PC-9 (cell line): Measurements from ENCODE around the gene GXYLT1. TPM values are rescaled to one million over a fixed set of nuclear protein-coding genes. Genes with fewer than 3 reads are reported as not detected.
A peak's percentile ranks its signal among the peaks of the same experiment; 100 is the strongest.
"Not testable (repeated sequence)": the region's sequence is repeated elsewhere in the genome, so short reads cannot be mapped to it uniquely, and the experiment has no call there.

ENCODE experiments used
- BruUV-seq: library from RNA; stranded (reverse); fragments of 400-500 nt; replicated peaks from 2 replicates; lab custom pipeline; 2021; lab: Mats Ljungman, UMichigan
- CTCF ChIA-PET: fragments of 300-600 bp; sonication (Branson Sonifier 250); formaldehyde crosslinking; loops from one replicate; lab custom pipeline; 2022; ENCODE audit warnings: antibody characterized with exemption; lab: Charles Lee
- POLR2A ChIA-PET: fragments of 300-600 bp; sonication (Branson Sonifier 250); formaldehyde crosslinking; loops from one replicate; lab custom pipeline; 2022; ENCODE audit warnings: antibody characterized with exemption; ENCODE audit not compliant: unreplicated experiment; lab: Charles Lee
- DNase-seq, 2 experiments: peaks; one replicate each; pipeline versions ENCODE4 v3.0.0 to v3.0.0-alpha.2; 2015 to 2022; ENCODE audit warnings: mixed read lengths in 1 of 2
- H2AFZ ChIP-seq: fragments of 200-600 bp; sonication (generic); 2 replicates; pipeline ENCODE4 v1.8.1; 2017; ENCODE audit warnings: antibody characterized with exemption
- H3F3A ChIP-seq: fragments of 200-600 bp; sonication (generic); 2 replicates; pipeline ENCODE4 v1.8.1; 2017; ENCODE audit warnings: antibody characterized with exemption, mild to moderate bottlenecking, low read depth; ENCODE audit not compliant: insufficient read depth
- H3K27ac ChIP-seq: fragments of 200-600 bp; sonication (generic); 2 replicates; pipeline ENCODE4 v1.6.1; 2016; ENCODE audit warnings: mixed run types
- H3K27me3 ChIP-seq: fragments of 200-600 bp; sonication (generic); 2 replicates; pipeline ENCODE4 v1.6.1; 2016; ENCODE audit warnings: low read depth, mixed run types; ENCODE audit not compliant: insufficient read depth
- H3K36me3 ChIP-seq: fragments of 200-600 bp; sonication (generic); 2 replicates; pipeline ENCODE4 v1.6.1; 2016; ENCODE audit warnings: low read depth, mixed run types
- H3K4me1 ChIP-seq: fragments of 200-600 bp; sonication (generic); replicated peaks from 2 replicates; pipeline ENCODE4 v1.6.1; 2016; ENCODE audit warnings: mixed run types; ENCODE audit not compliant: insufficient read depth
- H3K4me2 ChIP-seq: fragments of 200-600 bp; sonication (generic); 2 replicates; pipeline ENCODE4 v1.6.1; 2017; ENCODE audit warnings: mixed run types
- H3K4me3 ChIP-seq: fragments of 200-600 bp; sonication (generic); 2 replicates; pipeline ENCODE4 v1.6.1; 2016; ENCODE audit warnings: mixed run types
- H3K79me2 ChIP-seq: fragments of 200-600 bp; sonication (generic); 2 replicates; pipeline ENCODE4 v1.6.1; 2017; ENCODE audit warnings: low read depth, mixed run types
- H3K9me2 ChIP-seq: fragments of 200-600 bp; sonication (generic); 2 replicates; pipeline ENCODE4 v1.8.1; 2017; ENCODE audit warnings: mild to moderate bottlenecking; ENCODE audit not compliant: insufficient read depth
- H3K9me3 ChIP-seq: fragments of 200-600 bp; sonication (generic); 2 replicates; pipeline ENCODE4 v1.8.1; 2016; ENCODE audit warnings: low read depth; ENCODE audit not compliant: insufficient read depth
- H4K20me1 ChIP-seq: fragments of 200-600 bp; sonication (generic); 2 replicates; pipeline ENCODE4 v1.8.1; 2017; ENCODE audit not compliant: insufficient read depth
- CTCF ChIP-seq: fragments of 200-600 bp; sonication (generic); conservative IDR thresholded peaks from 2 replicates; pipeline ENCODE4 v1.6.1; 2017; ENCODE audit warnings: mixed run types, antibody characterized with exemption, mild to moderate bottlenecking, moderate library complexity
- EZH2 ChIP-seq: fragments of 200-600 bp; sonication (generic); IDR thresholded peaks from 2 replicates; pipeline ENCODE4 v1.8.0; 2017; ENCODE audit warnings: antibody characterized with exemption, low read depth
- intact Hi-C: fragments of 100-400 bp; cut with micrococcal nuclease; formaldehyde crosslinking; loops from one replicate; pipeline ENCODE4 v1.10.0; 2022; ENCODE audit not compliant: unreplicated experiment
- total RNA-seq: library from RNA; stranded (reverse); gene quantifications from 2 replicates; pipeline ENCODE4 v1.2.3, GENCODE V29; 2021

Gene GXYLT1
- total RNA-seq, 1 experiment from 2014 or later, result 7.8 TPM

GRCh38 chr12:42109031-42109430 is 35.6 kb downstream of the GXYLT1 start:
- Histone ChIP-seq H3K27ac (no peak overlapping the region), H3K4me1 (no peaks in the 10 kb centered on the region), H3K9me2 (0 out of 2 replicates have a peak, but pooled peaks cover 5% of the 10 kb centered on the region), H2AFZ (no peak overlapping the region), H3K4me2 (no peak overlapping the region), H3K79me2 (no peaks in the 10 kb centered on the region), H3K4me3 (no peak overlapping the region), H3K27me3 (no peaks in the 10 kb centered on the region), H4K20me1 (no peaks in the 10 kb centered on the region), H3K36me3 (no peaks in the 10 kb centered on the region), H3F3A (no peaks in the 10 kb centered on the region), H3K9me3 (no peaks in the 10 kb centered on the region)
- CTCF ChIA-PET, result no interaction called here
- DNase-seq, result no peak
- no TSS peak for BruUV-seq
- TF ChIP-seq CTCF (no peak), EZH2 (no peak)
- intact Hi-C loops, result loop anchor here (10.0 kb wide), 1 partner anchor 834 kb away; no protein-coding TSS in a partner anchor
- POLR2A ChIA-PET, result no interaction called here

DNA sequence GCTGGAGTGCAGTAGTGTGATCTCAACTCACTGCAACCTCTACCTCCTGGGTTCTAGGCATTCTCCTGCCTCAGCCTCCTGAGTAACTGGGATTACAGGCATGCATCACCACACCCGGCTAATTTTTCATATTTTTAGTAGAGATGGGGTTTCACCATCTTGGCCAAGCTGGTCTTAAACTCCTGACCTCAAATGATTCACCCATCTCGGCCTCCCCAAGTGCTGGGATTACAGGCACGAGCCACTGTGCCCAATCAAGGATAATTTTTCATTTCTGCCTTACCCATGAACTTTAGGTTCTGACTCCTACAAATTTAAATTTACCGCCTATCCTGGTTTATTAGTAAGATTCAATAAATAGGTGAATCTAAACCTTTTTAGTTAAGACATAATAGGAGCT is 37.9 kb downstream of the GXYLT1 start:
- H3K36me3 ChIP-seq, H3K9me2 ChIP-seq, H3K9me3 ChIP-seq, POLR2A ChIA-PET, BruUV-seq, H3K4me2 ChIP-seq, H3K27me3 ChIP-seq, H3K4me1 ChIP-seq, H3K4me3 ChIP-seq, H3K79me2 ChIP-seq, DNase-seq, CTCF ChIA-PET, H4K20me1 ChIP-seq, H3K27ac ChIP-seq, H3F3A ChIP-seq, H2AFZ ChIP-seq: not testable (repeated sequence)
- intact Hi-C loops, result loop anchor here (10.0 kb wide), 1 partner anchor 832 kb away; no protein-coding TSS in a partner anchor

DNA sequence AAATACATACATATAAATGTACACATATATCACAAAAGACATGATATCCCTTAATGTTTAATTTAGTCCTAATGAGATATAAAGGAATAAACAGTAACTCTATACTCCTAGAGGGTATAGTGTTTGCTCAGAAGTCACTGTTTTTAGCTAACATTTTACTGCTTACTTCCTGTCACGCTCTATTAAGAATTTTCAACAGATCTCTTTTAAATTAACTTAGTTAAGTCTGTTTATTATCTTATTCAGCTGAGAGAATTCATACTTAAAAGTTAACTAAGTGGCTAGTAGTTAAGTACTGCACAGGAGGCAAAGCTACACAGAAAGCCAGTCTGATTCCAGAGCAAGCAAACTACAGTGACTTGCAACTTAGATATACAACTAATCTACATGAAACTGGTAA is 39.9 kb downstream of the GXYLT1 start:
- Histone ChIP-seq H3K27me3 (no peaks in the 10 kb centered on the region), H3K9me2 (0 out of 2 replicates have a peak, but pooled peaks cover 5% of the 10 kb centered on the region), H3K27ac (no peak overlapping the region), H2AFZ (no peak overlapping the region), H3K4me2 (no peak overlapping the region), H3F3A (no peaks in the 10 kb centered on the region), H3K9me3 (no peaks in the 10 kb centered on the region), H3K79me2 (no peaks in the 10 kb centered on the region), H3K4me3 (no peak overlapping the region), H3K4me1 (no peaks in the 10 kb centered on the region), H3K36me3 (no peaks in the 10 kb centered on the region), H4K20me1 (no peaks in the 10 kb centered on the region)
- CTCF ChIA-PET, result no interaction called here
- no TSS peak for BruUV-seq
- POLR2A ChIA-PET, result no interaction called here
- intact Hi-C loops, result loop anchor here (10.0 kb wide), 1 partner anchor 830 kb away; no protein-coding TSS in a partner anchor
- DNase-seq, result no peak
- no peak for TF ChIP-seq EZH2
- no peak for TF ChIP-seq CTCF

DNA sequence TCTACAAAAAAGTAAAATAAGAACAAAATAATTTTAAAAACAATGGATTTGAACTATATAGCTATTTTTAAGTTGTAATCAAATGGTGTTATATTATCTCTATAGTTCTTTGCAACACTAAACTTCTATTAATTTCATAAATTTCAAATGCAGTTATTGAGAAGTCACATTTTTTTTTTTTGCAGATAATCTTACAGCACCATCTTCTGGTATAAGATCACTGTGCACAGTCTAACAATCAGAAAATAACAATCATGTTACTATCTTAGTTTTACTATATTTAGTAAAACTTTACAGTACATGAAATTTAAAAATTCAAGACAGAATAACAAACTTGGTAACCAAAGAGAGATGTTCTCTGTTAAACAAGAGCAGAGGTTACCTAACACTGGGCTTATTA is 40.6 kb downstream of the GXYLT1 start:
- ChIA-PET POLR2A (no interaction called here), CTCF (no interaction called here)
- BruUV-seq, result no TSS peak
- Histone ChIP-seq H3K27ac (no peak overlapping the region), H3K9me3 (no peaks in the 10 kb centered on the region), H3K36me3 (no peaks in the 10 kb centered on the region), H3K4me1 (no peaks in the 10 kb centered on the region), H3K27me3 (no peaks in the 10 kb centered on the region), H4K20me1 (no peaks in the 10 kb centered on the region), H3F3A (no peaks in the 10 kb centered on the region), H3K4me3 (no peak overlapping the region), H3K9me2 (0 out of 2 replicates have a peak, but pooled peaks cover 5% of the 10 kb centered on the region), H3K4me2 (no peak overlapping the region), H3K79me2 (no peaks in the 10 kb centered on the region), H2AFZ (no peak overlapping the region)
- TF ChIP-seq EZH2 (no peak), CTCF (peak; percentile 35; the same call in 1 of the 2 replicates)
- intact Hi-C loops, result loop anchor here (10.0 kb wide), 1 partner anchor 829 kb away; no protein-coding TSS in a partner anchor
- DNase-seq, result no peak
